GM18520 (cell line): ENCODE data around the gene CELSR1.
"Not testable (repeated sequence)": the region's sequence is repeated elsewhere in the genome, so short reads cannot be mapped to it uniquely, and the experiment has no call there.

ENCODE experiments used
- ATAC-seq: cut with Tn5 transposase; IDR thresholded peaks from one replicate; pipeline ENCODE4 v1.9.1; 2021; ENCODE audit not compliant: unreplicated experiment

The CELSR1 gene

DNA sequence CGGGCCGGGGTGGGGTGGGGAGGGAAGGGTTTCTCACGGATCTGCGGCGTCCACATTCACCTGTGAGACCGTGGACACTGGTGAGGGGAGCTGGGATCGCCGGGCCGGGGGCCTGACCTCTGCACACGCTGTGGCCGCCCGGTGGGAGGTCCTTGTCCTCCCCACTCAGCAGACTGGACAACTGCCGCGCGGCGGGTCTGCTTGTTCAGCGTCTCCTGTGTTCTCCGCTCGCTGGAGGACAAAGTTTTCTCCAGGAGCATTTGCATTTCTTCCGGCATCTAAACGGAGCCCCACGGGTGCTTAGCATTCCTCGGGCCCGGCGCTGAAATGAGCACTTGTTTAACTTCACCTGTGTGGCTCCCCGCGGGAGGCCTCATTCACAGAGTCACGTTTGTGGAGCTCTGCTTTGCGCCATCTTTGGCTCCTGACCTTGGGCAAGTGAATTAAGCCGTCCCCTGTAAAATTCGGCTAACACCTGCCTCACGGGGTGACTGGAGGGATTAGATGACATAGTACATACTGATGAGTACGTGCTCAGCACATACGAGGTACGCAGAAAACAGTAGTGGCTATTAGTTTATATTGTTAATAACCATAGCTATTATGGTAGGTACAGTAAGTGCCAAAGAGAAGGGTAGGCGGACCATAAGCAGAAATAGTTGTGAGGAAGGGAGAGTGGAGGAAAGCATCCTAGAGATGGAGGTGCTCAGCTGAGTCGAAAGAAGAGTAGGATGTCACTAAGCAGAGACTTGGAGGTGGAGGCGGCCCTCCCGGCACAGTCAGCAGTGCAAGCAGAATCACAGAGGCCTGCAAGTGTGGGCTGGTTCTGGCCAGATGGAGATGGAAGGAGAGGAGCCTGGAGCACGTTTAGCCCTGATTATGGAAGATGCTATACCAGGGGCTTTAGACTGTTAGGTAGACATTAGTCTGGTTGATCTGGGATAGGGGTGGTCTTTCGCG lies 201.0 kb downstream of the CELSR1 start:
- no peak for ATAC-seq

DNA sequence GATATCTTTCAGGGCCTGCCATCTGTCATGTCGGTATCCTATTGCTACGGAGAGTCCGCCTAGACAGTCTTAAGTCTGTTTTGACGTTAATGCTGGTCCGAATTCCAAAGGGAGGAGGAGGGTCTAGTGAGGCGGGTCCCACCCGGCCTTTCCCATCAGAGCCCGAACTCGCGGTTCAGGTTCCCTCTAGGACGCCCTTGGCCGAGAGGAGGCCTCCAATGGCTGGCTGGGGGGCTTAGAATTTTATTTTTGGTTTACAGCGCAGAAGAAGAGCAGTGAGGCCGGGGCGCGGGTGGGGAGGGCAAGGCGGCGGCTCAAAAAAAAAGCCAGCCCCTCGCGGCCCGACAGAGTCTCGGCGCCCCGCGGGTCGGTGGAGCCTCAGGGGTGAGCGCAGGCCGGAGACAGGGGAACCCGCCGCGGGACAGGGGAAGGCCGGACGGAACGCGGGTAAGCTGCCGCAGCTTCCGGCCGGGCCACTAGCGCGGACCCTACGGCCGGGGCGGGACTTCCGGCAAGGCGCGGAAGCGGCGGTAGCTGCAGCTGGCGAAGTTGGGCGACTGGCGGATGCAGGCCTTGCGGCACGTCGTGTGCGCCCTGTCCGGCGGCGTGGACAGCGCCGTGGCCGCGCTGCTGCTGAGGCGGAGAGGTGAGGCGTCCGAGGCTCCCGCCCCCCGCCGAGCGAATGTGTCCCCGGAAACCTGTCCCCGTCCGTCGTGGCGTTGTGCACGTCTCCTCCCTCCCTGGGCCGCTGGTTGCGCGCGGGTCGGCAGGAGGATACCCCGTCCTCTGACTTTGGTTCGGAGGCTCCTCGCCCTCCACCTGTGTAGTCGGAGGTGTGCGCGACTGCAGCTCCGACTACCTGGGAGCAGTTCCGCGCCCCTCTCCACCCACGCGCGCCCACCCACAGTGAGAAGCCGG lies 202.0 kb downstream of the CELSR1 start, which contains the start of gene TRMU:
Gene TRMU (plus strand): TSS at position 514 of the 918 bp plus-strand sequence. CDS start 51 bp downstream, at position 565.
- peak; percentile 83 for ATAC-seq

DNA sequence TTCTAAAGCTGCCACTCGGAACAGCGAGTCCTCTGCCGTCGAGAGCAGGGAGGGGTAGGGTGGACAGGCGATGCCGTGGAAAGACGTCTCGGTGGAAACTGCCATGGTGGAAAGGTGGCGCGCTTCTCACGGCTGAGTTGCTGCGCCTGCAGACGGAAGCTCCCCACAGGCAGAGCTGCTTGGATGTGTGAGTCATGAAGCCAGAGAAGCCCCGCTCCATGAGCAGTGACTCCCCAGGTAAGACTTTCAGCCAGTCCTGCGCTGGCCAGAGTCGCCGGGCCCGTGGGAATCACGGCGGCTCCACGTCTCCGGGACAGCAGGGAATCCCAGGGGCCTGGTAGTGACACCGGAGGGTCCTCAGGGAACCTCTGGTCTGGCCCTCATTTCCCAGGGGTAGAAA lies 205.9 kb downstream of the CELSR1 start:
- no peak for ATAC-seq

DNA sequence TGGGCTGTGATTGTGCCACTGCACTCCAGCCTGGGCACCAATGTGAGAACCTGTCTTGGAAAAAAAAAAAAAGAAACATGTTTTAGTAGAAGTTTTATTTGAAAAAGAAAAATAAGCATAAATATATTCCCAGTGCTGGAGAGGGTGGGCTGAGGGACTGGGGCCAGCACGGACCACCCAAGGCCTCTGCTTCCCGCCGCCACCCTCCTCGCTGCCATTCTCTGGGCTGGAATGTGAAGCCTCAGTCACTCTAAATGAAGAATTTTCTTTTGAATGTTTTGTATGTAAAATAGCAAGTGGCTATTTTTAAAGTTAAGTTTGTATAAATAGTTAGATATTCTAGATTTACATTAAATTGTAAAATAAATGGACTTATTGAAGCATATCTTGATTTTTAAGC lies 207.0 kb downstream of the CELSR1 start:
- no peak for ATAC-seq

DNA sequence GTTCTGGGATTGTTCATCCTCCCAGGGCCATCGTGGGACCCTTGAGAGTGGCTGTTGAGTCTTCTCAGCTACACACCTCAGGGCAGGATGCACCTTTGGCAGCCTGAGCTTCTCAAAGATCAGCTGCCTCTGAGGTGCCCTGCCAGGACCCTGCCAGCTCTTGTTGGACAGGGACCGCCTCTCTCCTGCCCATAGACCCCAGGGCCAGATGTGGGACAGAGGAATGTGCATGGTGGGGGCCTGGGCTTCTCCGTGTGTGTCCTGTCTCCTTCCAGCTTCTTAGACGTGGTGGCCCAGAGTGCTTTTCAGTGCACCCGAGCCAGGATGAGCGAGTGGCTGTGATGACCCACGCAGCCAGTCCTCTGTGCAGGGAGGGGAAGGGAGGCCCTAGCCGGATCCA lies 207.8 kb downstream of the CELSR1 start:
- ATAC-seq, result no peak

DNA sequence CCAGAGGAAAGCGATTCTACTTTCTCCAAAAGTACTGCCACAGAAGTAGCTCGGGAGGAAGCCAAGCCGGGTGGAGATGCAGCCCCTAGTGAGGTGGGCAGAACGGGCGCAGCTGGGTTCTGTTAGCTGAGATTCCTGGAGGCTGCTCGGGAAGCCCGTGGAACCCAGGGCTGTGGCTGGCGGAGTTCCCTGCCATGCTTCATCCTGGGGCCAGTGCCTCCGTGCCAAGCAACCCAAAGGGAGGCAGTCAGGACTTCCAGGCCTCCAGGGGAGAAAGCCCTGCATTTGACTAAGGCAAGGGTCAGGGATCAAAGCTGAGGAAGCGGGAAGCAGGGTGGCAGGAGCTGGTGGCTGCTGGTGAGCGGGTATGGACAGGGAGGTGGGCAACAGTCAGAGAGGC lies 208.6 kb downstream of the CELSR1 start:
- ATAC-seq, result no peak

DNA sequence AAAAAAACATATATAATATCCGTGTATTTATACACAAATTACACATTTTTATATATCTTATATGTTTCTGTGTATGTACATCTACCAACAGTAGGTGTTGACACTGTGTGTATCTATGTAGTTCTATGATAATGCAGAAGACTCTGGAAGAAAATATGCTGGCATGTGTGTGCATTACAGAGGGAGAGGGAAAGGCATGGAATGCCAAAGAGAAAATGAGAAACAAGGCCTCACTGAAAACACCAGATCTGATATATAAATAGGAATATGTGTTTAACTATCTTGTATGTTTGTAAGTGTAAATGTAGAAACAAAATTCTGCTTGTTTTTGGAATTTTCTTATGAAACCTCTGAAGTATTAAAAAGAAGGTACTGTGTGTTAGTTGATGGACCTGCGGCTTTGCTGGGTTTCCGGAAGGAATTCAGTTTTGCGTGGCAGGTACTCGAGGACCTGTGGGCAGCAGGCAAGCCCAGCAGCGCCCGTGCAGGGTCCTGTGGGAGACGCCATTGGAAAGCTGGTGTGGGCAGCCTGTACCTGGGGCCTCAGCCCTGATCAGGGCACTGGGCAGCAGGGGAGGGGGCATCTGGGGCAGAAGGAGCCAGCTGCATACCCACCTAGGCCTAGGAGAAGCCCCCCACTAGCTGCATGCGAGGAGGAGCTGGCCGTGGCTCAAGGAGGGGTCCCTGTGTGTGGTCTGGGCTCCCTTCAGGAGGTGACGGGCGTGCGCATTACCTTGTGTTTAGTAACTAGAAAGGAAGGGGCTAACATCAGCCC lies 209.5 kb downstream of the CELSR1 start:
- ATAC-seq, result no peak

DNA sequence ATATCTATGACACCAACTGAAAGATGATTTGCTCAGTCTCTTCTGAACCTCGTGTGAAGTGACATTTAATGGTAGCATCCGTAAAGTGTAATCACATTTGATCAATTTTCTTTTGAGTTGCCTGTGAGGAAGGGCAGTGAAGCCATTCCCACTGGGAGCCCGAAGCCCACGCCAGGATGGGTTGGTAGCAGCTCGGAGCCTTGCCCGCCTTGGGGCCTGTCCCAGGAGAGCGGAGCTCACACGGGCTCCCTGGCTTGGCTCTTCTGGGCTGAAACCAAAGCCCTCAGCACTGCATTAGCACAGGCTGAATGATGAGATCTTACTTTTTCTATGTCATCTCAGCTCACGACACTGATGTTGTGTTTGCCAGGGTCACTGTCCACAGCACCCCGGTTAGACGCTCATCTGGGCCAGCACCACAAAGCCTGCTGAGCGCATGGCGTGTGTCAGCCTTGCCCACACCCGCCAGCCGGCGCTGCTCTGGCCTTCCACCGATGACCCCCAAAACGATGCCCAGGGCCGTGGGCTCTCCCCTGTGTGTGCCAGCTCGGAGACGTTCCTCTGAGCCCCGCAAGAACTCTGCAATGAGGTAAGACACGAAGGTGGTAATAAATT lies 211.2 kb downstream of the CELSR1 start:
- ATAC-seq, result no peak

DNA sequence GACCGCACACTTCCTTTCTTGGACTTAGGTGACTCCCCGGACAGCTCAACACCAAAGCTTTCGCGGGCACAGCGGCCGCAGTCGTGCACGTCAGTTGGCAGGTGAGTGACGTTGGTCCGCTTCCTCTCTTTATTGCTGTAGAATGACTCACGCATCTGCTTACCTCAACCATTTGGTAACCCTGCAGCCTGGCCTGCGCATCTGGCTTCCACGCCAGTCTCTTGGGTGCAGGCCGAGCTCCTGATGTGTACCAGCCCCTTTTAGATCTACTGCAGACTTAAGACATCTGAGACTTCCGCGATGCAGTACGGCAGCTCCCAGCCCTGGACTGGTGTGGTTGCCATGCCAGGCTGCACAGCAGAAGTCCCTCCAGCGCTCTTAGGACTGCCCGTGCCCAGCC lies 214.3 kb downstream of the CELSR1 start:
- ATAC-seq, result no peak

DNA sequence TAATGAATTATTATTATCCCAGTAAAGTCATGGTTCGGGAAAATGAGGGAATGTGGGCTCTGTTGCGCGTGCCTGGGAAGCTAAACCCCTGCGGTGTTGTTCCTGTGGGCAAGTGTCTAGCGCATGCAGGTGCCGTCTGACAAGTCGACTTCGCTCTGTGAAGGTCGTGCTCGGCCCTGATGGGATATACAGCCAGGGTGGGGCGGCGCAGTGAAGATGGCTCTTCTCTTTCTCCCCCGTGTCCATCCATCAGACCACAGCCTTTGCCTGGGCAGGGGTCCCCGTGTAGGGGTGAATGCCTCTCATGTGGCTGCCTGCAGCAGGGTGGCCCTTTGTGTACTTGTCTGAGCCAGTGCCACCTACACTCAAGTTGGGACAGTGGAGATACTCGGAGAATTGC lies 214.7 kb downstream of the CELSR1 start:
- ATAC-seq, result no peak

DNA sequence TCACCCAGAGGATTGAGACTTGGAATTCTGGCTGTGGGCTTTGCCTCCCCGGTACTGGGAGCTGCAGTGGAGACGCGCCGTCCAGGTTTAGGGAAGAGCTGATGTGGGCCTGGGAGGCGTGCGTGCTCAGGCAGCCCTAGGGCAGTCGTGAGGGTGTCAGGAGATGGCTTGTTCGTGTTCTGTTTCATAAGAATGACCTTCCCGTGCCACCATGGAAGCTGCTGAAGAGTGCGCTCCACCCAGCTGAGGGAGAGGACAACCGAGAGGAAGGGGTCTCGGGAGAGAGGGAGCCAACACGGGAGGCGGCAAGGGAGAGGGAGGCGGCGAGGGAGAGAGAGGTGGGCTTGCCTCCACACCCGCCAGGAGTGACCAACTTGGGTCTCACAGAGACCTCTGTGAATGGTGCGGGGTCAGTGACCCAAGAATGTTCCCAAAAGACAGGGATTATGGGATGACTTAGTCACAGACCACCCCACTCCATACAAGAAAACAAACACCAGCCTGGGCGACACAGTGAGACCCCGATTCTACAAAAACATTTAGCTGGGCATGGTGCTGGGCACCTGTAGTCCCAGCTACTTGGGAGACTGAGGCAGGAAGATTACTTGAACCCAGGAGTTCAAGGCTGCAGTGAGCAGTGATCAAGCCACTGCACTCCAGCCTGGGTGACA lies 216.6 kb downstream of the CELSR1 start:
- ATAC-seq, result no peak

DNA sequence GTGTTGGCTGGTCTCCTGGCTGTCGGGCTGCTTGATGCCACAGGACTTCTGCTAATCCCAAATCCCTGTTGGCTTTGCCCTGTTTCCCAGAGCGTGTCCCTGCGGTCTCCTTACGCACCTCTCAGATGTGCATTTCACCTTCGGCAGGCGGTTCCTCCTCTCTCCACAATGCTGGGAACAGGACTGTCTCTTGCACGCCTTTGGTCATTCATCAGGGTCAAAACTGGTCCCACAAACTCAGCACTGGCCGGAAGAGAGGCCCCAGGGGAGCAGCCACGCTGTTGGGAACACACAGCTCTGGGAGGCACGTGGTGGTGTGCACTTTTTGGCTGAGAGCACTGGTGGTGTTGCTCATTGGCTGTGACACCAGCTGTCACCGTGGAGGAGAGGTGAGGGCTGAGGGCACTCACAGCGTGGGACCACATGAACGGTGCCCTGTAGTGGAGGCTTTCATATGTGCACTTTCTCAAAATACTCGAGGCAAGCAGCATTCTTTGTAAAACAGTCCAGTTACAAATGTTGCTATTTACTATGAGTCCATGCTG lies 217.2 kb downstream of the CELSR1 start:
- ATAC-seq, result no peak

DNA sequence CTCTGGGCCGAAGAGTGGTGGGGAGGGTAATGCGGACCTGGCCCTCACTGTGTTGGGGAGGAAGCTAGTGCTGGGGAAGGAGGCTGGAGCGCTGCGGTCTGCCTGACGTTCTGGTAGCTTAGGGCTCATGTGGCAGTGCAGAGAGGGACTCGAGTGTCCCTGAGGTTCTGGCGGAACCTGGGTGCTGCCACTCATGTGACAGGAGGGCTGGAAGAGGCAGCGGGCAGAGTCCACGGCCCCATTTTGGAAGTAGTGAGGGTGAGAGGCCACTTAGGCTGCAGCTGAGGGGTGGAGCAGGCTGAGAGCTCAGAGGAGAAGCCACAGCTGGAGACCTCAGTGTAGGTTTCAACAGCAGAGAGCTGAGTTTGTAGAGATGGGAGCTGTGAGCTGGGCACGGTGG lies 218.1 kb downstream of the CELSR1 start:
- no peak for ATAC-seq

DNA sequence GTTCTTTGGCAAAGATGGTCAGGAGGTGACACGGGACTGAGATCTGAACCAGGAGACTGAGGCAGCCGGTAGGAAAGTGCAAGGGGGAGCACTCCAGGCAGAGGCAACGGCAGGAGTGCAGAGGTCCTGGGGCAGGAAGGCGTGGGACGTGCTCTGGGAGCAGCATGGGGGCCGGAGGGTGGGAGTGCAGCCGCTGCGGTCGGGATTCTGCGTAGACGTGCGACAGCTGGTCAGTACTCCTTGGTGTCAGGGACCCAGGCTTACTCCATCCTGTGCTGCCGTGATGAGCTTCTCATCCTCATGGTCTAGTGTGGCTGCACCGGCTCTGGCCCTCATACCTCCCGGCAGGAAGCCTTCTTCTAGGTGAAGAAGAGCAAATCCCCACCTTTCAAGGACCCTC lies 218.8 kb downstream of the CELSR1 start:
- ATAC-seq, result no peak

DNA sequence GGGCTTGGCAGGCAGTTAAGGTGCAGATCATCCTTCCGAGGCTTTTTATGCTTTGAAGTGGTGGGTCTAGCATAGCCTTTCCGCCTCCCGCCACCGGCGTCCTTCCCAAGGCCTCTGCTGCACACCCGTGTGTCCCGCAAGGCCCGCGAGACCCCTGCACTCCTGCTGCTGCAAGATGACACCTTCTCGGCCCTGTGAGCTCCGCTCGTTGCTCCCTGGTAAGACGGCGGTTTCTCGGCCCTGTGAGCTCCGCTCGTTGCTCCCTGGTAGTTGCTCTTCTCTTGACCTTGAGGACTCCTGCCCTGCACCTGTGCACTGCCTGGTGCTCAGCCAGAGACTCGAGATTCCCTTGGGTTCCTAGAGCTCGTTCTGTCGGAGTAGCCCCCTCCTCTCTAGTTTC lies 219.8 kb downstream of the CELSR1 start:
- ATAC-seq, result no peak

DNA sequence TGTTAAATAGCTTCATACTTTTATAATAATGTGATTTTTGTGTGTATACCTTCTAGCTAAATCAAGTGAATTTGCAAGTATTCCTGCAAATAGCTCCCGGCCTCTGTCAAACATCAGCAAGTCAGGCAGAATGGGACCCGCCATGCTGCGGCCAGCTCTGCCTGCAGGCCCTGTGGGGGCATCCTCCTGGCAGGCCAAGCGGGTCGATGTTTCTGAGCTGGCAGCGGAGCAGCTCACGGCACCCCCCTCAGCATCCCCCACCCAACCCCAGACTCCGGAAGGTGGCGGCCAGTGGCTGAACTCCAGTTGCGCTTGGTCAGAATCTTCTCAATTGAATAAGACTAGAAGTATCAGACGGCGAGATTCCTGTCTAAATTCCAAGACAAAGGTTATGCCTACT lies 221.4 kb downstream of the CELSR1 start:
- no peak for ATAC-seq

DNA sequence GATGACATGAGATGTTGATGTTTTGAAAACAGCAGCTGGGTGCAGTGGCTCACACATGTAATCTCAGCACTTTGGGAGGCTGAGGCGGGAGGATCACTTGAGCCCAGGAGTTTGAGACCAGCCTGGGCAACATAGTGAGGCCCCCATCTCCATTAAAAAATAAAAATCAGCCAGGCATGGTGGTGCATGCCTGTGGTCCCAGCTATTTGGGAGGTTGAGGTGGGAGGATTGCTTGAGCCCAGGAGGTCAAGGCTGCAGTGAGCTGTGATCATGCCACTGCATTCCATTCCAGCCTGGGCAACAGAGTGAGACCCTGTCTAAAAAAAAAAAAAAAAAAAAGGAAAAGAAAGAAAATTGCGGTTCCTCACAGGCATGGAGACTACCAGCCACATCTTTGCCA lies 224.6 kb downstream of the CELSR1 start:
- ATAC-seq, result not testable (repeated sequence)

DNA sequence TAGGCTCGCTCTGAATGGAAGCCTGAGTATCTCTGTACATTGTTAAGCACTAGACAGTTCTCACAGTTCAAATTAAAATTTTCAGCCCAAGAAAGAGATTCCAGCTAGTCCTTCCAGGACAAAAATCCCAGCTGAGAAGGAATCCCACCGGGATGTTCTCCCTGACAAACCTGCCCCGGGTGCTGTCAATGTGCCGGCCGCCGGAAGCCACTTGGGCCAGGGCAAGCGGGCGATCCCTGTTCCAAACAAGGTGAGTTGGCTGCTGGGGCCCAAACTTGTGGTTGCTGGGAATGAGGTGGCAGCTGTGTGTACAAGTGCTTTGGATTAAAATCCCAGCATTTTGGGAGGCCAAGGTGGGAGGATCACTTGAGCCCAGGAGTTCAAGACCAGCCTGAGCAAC lies 225.4 kb downstream of the CELSR1 start:
- ATAC-seq, result no peak
